DND-41 (cell line): ENCODE measurements around the gene PHYH.
"Not testable (repeated sequence)": the region's sequence is repeated elsewhere in the genome, so short reads cannot be mapped to it uniquely, and the experiment has no call there.

Experiments used
- ATAC-seq: fragments of 200-7000 bp; cut with Tn5 transposase; 3 replicates; pipeline ENCODE4 v1.9.1; 2021; ENCODE audit warnings: low read depth; ENCODE audit not compliant: insufficient read depth
- DNase-seq: peaks from one replicate; pipeline ENCODE4 v3.0.0-alpha.2; 2020
- H2AFZ ChIP-seq: 2 replicates; pipeline ENCODE4 v1.6.0; 2012; ENCODE audit warnings: low read depth, low read length
- H3K27ac ChIP-seq: 2 replicates; pipeline ENCODE4 v1.5.1; 2012; ENCODE audit warnings: low read length, inconsistent platforms
- H3K27me3 ChIP-seq: fragments of 200-600 bp; sonication (generic); 2 replicates; pipeline ENCODE4 v1.6.0; 2012; ENCODE audit warnings: low read length, mild to moderate bottlenecking, inconsistent platforms; ENCODE audit not compliant: insufficient read depth, poor library complexity
- H3K36me3 ChIP-seq: 2 replicates; pipeline ENCODE4 v1.5.1; 2012; ENCODE audit warnings: low read length, inconsistent platforms; ENCODE audit not compliant: insufficient read depth
- H3K4me1 ChIP-seq: 2 replicates; pipeline ENCODE4 v1.5.1; 2012; ENCODE audit warnings: mild to moderate bottlenecking, low read length; ENCODE audit not compliant: insufficient read depth
- H3K4me2 ChIP-seq: 2 replicates; pipeline ENCODE4 v1.6.0; 2012; ENCODE audit warnings: mild to moderate bottlenecking, moderate library complexity, low read length, inconsistent platforms; ENCODE audit not compliant: insufficient read depth
- H3K4me3 ChIP-seq, 2 experiments: fragments of 200-600 bp in 1 of 2; shearing (Covaris generic) in 1 of 2; 2 replicates each; pipeline ENCODE4 v1.5.1; 2012 to 2016; ENCODE audit warnings: inconsistent platforms in 2 of 2, low read length in 2 of 2, mild to moderate bottlenecking in 2 of 2, low read depth in 1 of 2, moderate library complexity in 1 of 2
- H3K79me2 ChIP-seq: 2 replicates; pipeline ENCODE4 v1.6.0; 2012; ENCODE audit warnings: low read length, inconsistent platforms; ENCODE audit not compliant: insufficient read depth
- H3K9ac ChIP-seq: 2 replicates; pipeline ENCODE4 v1.6.0; 2012; ENCODE audit warnings: low read depth, mild to moderate bottlenecking, inconsistent platforms, low read length, moderate library complexity
- H3K9me3 ChIP-seq: 2 replicates; pipeline ENCODE4 v1.5.1; 2012; ENCODE audit warnings: low read length, moderate library complexity, mild to moderate bottlenecking, inconsistent platforms; ENCODE audit not compliant: insufficient read depth, severe bottlenecking
- H4K20me1 ChIP-seq: 2 replicates; pipeline ENCODE4 v1.6.0; 2012; ENCODE audit warnings: low read length; ENCODE audit not compliant: insufficient read depth
- EZH2 ChIP-seq: IDR thresholded peaks from 3 replicates; pipeline ENCODE4 v1.6.1; 2012; ENCODE audit warnings: borderline replicate concordance, low read depth, mild to moderate bottlenecking, moderate library complexity, low read length, inconsistent platforms; ENCODE audit not compliant: severe bottlenecking
- TF ChIP-seq, protein P1 (sequence below): IDR thresholded peaks from 2 replicates; pipeline ENCODE4 v1.5.1; 2012; ENCODE audit warnings: borderline replicate concordance, low read length, moderate library complexity, mild to moderate bottlenecking; ENCODE audit not compliant: poor library complexity, severe bottlenecking; ENCODE audit errors: extremely low read depth

The PHYH gene

DNA sequence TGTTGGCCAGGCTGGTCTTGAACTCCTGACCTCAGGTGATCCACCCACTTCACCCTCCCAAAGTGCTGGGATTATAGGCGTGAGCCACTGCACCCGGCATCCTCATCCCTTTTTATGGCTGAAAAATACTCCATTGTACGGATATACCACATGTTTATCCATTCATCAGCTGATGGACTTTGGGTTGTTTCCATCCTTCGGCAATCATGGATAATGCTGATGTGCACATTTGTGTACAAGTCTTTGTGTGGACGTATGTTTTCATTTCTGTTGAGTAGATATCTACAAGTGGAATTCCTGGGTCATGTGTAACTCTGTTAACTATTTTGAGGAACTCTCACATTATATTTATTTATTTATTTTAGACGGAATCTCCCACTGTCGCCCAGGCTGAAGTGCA lies 59.9 kb downstream of the PHYH start:
- Histone ChIP-seq H3K36me3 (no peaks in the 10 kb centered on the region), H3K4me2 (no peak overlapping the region), H3K9ac (no peak overlapping the region), H3K27ac (no peak overlapping the region), H3K27me3 (no peaks in the 10 kb centered on the region), H2AFZ (no peak overlapping the region), H4K20me1 (no peaks in the 10 kb centered on the region), H3K4me3 (no peak overlapping the region), H3K79me2 (no peaks in the 10 kb centered on the region), H3K4me1 (no peaks in the 10 kb centered on the region), H3K9me3 (no peaks in the 10 kb centered on the region)
- no peak for DNase-seq
- TF ChIP-seq EZH2: no peak
- TF ChIP-seq, protein P1, sequence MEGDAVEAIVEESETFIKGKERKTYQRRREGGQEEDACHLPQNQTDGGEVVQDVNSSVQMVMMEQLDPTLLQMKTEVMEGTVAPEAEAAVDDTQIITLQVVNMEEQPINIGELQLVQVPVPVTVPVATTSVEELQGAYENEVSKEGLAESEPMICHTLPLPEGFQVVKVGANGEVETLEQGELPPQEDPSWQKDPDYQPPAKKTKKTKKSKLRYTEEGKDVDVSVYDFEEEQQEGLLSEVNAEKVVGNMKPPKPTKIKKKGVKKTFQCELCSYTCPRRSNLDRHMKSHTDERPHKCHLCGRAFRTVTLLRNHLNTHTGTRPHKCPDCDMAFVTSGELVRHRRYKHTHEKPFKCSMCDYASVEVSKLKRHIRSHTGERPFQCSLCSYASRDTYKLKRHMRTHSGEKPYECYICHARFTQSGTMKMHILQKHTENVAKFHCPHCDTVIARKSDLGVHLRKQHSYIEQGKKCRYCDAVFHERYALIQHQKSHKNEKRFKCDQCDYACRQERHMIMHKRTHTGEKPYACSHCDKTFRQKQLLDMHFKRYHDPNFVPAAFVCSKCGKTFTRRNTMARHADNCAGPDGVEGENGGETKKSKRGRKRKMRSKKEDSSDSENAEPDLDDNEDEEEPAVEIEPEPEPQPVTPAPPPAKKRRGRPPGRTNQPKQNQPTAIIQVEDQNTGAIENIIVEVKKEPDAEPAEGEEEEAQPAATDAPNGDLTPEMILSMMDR: no peak
- ATAC-seq: no peak

DNA sequence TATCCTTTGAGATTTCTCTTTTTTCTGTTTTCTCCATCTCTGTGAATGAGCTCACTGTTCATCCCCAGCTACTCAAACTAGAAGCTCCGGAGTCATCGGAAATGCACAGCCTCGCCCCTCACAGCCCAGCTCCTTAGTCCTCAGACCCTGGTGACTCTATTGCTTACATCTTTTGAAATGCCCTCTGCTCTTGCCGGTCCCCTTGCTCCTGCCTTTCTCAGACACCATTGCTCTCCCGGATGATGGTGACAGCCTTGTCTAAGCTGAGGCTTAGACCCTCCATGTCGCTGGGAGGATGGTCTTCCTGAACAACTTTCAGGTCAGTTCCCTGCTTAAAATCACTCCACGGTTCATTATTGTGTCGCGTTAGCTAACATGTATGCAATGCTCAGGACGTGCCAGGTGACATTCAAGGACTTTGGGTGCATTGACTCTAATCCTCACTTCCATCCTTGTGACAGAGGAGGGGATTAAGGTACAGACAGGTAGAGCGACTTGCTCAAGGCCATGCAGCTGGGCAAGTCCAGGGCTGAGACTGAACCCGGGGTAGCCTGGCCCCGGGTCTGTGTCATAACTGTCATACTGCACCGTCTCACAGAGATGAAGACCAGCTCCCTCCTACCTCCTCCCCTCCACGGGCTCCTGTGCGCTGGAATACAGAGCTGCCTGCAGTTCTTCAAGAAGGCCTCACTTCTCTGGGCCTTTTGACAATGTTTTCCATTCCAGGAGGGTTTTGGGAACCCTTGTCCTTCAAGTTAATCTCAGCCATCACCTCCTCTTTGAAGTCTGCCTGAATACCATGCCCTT lies 61.4 kb downstream of the PHYH start:
- no peaks in the 10 kb centered on the region for H3K79me2 ChIP-seq
- H4K20me1 ChIP-seq: no peaks in the 10 kb centered on the region
- H2AFZ ChIP-seq: no peak overlapping the region
- H3K27me3 ChIP-seq: no peaks in the 10 kb centered on the region
- H3K9me3 ChIP-seq: no peaks in the 10 kb centered on the region
- no peak overlapping the region for H3K4me3 ChIP-seq
- DNase-seq (no peak), ATAC-seq (no peak)
- no peak overlapping the region for H3K4me2 ChIP-seq
- TF ChIP-seq, protein P1: no peak
- TF ChIP-seq EZH2: no peak
- H3K9ac ChIP-seq: no peak overlapping the region
- H3K27ac ChIP-seq: no peak overlapping the region
- no peaks in the 10 kb centered on the region for H3K36me3 ChIP-seq
- H3K4me1 ChIP-seq: no peaks in the 10 kb centered on the region

DNA sequence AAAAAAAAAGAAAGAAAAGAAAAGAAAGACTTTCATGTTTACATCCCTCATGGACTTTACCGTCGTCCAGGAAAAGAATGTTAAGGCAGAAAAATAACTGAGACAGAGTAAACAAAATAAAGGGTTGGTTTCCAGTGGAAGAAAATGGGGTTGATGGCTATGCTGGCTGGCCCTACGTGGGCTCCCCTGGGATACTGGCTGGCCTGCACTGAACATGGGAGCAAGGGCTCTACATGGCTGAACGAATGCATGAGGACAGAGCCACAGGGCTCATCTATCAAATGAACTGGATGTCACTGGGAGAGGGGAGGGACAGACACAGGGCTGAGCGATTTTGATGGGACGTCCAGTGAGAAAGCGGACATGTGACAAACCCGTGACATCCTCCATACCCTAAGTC lies 63.2 kb downstream of the PHYH start:
- Histone ChIP-seq H3K4me2 (no peak overlapping the region), H3K4me3 (no peak overlapping the region), H3K9me3 (no peaks in the 10 kb centered on the region), H3K79me2 (no peaks in the 10 kb centered on the region), H3K9ac (no peak overlapping the region), H3K4me1 (no peaks in the 10 kb centered on the region), H4K20me1 (no peaks in the 10 kb centered on the region), H3K27me3 (no peaks in the 10 kb centered on the region), H2AFZ (no peak overlapping the region), H3K36me3 (no peaks in the 10 kb centered on the region), H3K27ac (no peak overlapping the region)
- ATAC-seq (no peak), DNase-seq (no peak)
- TF ChIP-seq EZH2: no peak
- TF ChIP-seq, protein P1: no peak

DNA sequence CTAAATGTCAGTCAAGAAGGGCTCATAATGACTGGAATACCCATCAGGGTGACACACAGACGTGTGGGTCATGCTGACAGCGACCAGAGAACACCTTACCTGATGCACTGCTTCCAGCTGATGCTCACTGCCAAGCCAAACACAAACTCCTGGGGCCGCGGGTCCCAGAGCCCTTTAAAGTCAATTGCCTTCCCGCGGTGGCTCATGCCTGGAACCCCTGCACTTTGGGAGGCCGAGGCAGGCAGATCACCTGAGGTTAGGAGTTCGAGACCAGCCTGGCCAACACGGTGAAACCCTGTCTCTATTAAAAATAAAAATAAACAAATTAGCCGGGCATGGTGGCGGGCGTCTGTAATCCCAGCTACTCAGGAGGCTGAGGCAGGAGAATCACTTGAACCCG lies 65.1 kb downstream of the PHYH start:
- not testable (repeated sequence) for H3K4me1 ChIP-seq, H3K9me3 ChIP-seq, ATAC-seq, H3K36me3 ChIP-seq, H3K79me2 ChIP-seq, H3K9ac ChIP-seq, DNase-seq, H3K27ac ChIP-seq, H2AFZ ChIP-seq, H3K27me3 ChIP-seq, H3K4me2 ChIP-seq, H4K20me1 ChIP-seq, H3K4me3 ChIP-seq
